Thymus (tissue), 11 donors: ENCODE results near the gene SFXN5. TPM values are rescaled to one million over a fixed set of nuclear protein-coding genes. Genes with fewer than 3 reads are reported as not detected.

Source experiments
- DNase-seq, 9 donors: peaks; one replicate each; pipeline ENCODE4 v3.0.0-alpha.2; 2013; ENCODE audit warnings: low spot score in 9 of 9, low read depth in 6 of 9, missing footprints in 1 of 9
- H3K27ac ChIP-seq, 2 donors: one replicate each; pipeline ENCODE4 v1.5.1; 2013; ENCODE audit warnings: control low read depth in 1 of 2, low read depth in 1 of 2, low read length in 1 of 2, mild to moderate bottlenecking in 1 of 2, moderate library complexity in 1 of 2
- H3K27me3 ChIP-seq, 2 donors: one replicate each; pipeline ENCODE4 v1.5.1; 2013; ENCODE audit warnings: low read length in 1 of 2; ENCODE audit not compliant: control insufficient read depth in 2 of 2, insufficient read depth in 1 of 2
- H3K36me3 ChIP-seq, 2 donors: one replicate each; pipeline ENCODE4 v1.5.1; 2013; ENCODE audit warnings: low read length in 1 of 2, mild to moderate bottlenecking in 1 of 2, moderate library complexity in 1 of 2; ENCODE audit not compliant: control insufficient read depth in 2 of 2, insufficient read depth in 2 of 2
- H3K4me1 ChIP-seq, 2 donors: one replicate each; pipeline ENCODE4 v1.5.1; 2013; ENCODE audit warnings: low read length in 2 of 2; ENCODE audit not compliant: control insufficient read depth in 2 of 2, insufficient read depth in 2 of 2
- H3K4me3 ChIP-seq, 2 donors: one replicate each; pipeline ENCODE4 v1.5.1; 2013; ENCODE audit warnings: low read length in 2 of 2, control low read depth in 1 of 2, mild to moderate bottlenecking in 1 of 2
- H3K9me3 ChIP-seq, 2 donors: one replicate each; pipeline ENCODE4 v1.5.1; 2013; ENCODE audit warnings: low read length in 1 of 2, mild to moderate bottlenecking in 1 of 2; ENCODE audit not compliant: control insufficient read depth in 2 of 2, insufficient read depth in 1 of 2
- WGBS: extraction: QIAGEN DNeasy Blood & Tissue Kit; methylation state at CpG from one replicate; pipeline ENCODE4 v1.1.7; 2013; 5-methylcytosine and 5-hydroxymethylcytosine counted together
- polyA plus RNA-seq: library from polyadenylated mRNA; stranded (reverse); fragments of 200-250 nt; gene quantifications from one replicate; pipeline ENCODE4 v1.2.3, GENCODE V29; 2013
- total RNA-seq: library from RNA; stranded (reverse); fragments of 120-200 nt; gene quantifications from one replicate; pipeline ENCODE4 v1.2.4, GENCODE V29; 2013
- donor health status: healthy.

The SFXN5 gene
- total and polyA plus RNA-seq, 2 donors, result 6.2 to 11.0 TPM

DNA sequence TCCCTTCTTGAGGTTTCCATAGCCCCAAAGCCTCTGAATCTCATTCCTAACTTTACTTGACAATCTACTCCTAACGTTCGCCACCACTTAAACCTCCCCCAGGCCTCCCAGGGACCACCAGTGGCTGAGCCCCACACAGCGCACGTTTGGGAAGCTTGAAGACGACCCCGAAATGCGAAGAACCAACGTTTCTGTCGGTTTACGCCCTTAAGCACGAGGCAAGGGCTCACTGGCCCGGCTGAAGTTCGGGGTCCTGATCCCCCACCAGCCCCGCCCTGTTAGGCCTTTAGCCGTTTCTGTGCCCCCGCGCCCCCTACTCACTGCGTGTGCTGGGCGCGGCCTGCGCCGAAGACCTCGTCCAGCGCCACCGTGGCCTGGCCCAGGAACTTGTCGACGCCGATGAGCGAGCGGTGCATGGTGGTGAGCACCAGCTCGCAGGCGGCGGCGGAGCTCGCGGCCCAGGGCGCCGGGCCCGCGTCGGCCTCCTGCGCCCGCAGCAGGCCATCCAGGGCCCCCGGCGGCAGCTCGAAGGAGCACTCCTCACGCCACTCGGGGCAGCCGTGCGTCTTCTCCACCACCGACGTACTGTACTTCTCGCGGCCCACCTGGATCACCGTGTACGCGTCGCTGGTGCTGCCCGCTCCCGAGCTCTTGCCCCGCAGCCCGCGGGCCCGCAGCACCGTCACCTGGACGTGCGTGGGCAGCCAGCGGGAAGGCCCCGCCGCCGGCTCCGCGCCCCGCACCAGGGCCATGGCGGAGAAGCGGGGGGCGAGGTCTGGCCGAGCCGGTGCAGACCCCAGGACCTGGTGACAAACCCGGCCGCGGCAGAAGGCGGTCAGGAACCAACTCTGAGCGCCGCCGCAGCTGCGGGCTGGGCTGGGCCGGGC lies 40.8 kb upstream of the SFXN5 start:
- no peaks in the 10 kb centered on the region for H3K36me3 ChIP-seq
- peak in 3 of 9 donors; percentile 12 to 30 (median 16) for DNase-seq
- peaks cover 3 to 8% of the 10 kb centered on the region in 2 donors for H3K4me1 ChIP-seq
- H3K9me3 ChIP-seq, result no peaks in the 10 kb centered on the region
- peak overlapping the region; percentile 18 to 59 for H3K4me3 ChIP-seq
- peaks cover 45 to 87% of the 10 kb centered on the region in 2 donors for H3K27me3 ChIP-seq
- 2% methylated on average over 88 of the region's 88 CpGs for WGBS
- H3K27ac ChIP-seq, result peak overlapping the region in 1 of 2 donors; percentile 37

DNA sequence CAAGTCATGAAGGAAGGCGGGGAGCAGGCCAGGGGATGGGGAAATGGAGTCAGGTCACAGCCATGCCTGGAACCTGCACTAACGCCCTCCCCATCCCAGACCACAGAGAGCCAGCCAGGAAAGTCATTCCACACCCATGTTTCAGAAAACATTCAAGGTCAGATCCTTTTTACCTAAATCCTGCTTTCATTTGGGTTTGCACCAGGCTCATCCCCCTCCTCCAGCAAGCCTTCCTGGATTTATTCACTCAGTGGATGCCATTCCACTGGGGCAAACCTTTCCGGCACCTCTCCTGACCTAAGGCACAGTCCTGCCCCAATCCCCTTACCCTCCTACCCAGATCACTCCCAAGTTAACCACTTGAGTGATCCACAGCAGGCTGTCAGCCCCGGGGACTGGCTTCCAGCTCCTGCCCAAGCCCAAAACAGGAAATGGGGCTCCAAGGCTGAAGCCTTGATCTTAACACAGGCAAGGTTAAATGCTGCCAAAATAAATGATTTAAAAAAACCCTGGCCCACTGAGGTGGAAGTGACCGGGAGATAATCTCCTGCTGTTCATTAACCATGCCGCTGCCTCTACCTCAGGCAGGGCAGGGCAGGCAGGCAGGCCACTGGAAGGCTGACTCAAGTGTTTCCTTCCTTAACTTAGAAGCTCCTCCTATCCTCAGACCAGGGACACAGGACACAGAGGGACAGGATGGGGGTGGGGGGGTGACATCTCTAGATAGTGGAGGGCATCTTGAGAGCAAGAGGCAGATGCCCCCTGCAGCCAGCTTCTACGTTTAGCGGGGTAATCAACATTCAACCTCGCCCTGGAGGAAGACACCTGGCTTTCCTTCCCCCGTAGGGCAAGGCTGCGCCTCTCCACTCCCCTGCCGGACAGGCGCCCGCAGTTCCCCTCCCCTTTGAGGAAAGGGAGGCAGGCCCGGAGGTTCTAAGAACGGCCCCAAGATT lies 39.8 kb upstream of the SFXN5 start:
- Histone ChIP-seq H3K4me3 (peak overlapping the region in 1 of 2 donors; percentile 59), H3K36me3 (no peaks in the 10 kb centered on the region), H3K4me1 (peaks cover 3 to 8% of the 10 kb centered on the region in 2 donors), H3K27me3 (peaks cover 45 to 86% of the 10 kb centered on the region in 2 donors), H3K27ac (no peak overlapping the region), H3K9me3 (no peaks in the 10 kb centered on the region)
- peak in 1 of 9 donors; percentile 7 for DNase-seq
- WGBS, result 30% methylated on average over 16 of the region's 16 CpGs

DNA sequence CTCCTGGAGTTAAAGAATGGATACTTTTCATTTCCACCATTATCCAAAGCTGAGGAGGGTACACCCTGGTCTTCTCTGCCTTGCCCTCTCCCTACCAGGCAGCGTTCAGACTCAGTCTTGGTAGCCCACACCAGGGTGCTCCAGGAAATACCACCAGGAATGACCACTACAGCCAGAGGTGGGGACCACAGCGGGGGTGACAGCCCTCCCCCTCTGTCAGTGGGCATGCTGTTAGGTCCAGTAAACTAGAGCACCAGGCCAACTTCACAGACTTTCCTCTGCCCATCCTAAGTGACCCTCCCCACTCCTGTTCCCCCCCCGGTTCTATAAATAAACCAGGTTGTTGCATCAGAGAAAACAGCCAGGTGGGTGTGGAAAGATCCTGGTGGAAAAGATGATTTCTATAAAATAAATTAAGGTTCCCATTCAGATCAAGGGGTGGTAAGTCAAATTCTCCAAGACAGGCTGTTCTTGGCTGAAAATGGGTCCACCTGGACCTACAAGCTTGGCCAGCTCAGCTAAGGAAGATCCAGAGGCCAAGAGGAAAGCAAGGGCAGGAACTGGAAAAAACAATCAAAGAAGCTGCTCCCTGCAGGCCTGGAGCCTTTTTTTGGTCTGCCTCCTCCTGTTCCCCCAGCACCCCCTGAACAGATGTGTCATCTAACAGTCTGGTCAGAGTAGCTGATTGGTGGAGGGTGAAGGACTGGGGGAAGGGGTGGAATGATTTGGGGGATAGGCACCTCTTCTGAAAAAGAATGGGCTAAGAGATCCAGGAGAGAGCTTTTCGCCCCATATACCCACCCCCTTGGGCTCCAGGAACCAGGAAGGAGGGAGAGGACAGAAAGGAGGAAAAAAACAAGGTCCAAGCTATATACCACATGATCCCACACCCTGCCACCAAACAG lies 38.9 kb upstream of the SFXN5 start:
- peaks cover 45 to 79% of the 10 kb centered on the region in 2 donors for H3K27me3 ChIP-seq
- WGBS, result 95% methylated on average over 4 of the region's 4 CpGs
- no peaks in the 10 kb centered on the region for H3K9me3 ChIP-seq
- no peak overlapping the region for H3K27ac ChIP-seq
- H3K4me3 ChIP-seq, result no peak overlapping the region
- H3K4me1 ChIP-seq, result peaks cover 3 to 8% of the 10 kb centered on the region in 2 donors
- H3K36me3 ChIP-seq, result no peaks in the 10 kb centered on the region
- DNase-seq, result no peak

DNA sequence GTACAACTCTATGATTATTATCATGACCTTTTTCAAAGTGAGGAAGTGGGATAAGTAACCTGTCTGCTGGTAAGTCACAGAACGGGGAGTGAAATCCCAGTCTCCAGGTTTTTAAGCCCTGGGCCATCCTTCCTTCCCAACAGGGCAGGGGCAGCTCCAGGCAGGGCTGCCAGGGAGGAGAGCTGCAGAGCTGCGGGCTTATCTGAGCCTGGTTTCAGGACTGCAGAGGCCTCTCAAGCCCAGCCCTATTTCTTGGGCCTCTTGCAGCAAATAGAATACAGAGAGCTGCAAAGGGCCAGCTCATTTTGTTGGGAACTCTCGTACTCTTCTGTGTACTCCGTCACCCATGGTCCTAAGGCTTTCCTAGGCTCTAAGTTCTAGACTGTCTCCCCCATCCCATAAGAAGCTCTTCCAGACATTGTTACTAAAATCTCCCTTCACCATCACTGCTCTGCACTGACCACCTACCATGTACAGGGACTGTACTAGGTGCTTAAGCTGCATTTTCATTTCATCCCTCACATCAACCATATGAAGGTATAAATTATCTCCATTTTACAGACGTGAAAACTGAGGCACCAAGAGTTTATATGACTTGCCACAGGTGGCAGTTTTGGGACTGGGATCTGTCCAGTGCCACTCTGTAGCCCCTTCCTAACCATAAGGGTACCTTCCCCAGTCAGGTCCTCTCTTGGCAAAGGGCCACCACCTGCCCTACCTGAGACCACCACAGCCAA lies 38.1 kb upstream of the SFXN5 start:
- H3K4me3 ChIP-seq, result no peak overlapping the region
- H3K4me1 ChIP-seq, result peaks cover 3 to 8% of the 10 kb centered on the region in 2 donors
- H3K36me3 ChIP-seq, result no peaks in the 10 kb centered on the region
- H3K27me3 ChIP-seq, result peaks cover 41 to 71% of the 10 kb centered on the region in 2 donors
- no peak for DNase-seq
- H3K27ac ChIP-seq, result no peak overlapping the region
- 96% methylated on average over 5 of the region's 5 CpGs for WGBS
- no peaks in the 10 kb centered on the region for H3K9me3 ChIP-seq

DNA sequence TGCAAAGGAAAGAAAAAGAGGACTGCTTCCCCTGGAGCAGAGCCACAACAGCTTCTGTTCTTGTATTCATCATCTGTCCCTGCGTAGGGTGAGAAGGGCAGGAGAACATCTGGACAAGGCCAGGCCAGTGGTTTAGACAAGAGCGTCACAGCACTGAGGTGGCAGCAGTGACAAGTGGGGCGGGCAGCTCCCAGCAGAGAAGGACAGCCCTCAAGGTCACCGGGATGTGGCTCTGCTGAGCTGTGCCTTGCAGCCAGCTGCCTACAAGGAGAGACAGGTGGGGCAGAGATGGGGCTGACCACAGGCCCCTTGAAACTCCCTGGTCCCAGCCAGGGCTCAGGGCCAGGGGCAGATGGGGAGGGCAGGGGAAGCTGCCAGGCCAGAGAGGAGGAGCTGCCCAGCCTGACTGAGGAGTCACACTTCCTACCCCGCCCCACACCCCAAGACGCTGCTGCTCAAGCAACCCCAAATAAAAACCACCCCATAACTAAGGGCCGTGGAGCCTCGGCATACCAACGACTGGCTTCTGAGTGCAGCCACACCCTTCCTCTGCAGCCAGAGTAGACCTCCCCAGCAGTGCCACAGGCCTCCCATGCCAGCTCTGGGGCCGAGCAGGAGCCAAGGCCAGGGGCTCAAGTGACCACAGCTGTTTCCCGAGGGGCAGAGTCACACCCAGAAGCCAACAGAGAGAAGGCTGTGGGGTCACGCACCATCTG lies 35.9 kb upstream of the SFXN5 start:
- Histone ChIP-seq H3K36me3 (no peaks in the 10 kb centered on the region), H3K4me1 (peaks cover 0 to 8% of the 10 kb centered on the region in 2 donors), H3K4me3 (no peak overlapping the region), H3K27ac (no peak overlapping the region), H3K27me3 (peaks cover 20 to 54% of the 10 kb centered on the region in 2 donors), H3K9me3 (no peaks in the 10 kb centered on the region)
- WGBS, result 86% methylated on average over 12 of the region's 12 CpGs
- DNase-seq, result no peak

DNA sequence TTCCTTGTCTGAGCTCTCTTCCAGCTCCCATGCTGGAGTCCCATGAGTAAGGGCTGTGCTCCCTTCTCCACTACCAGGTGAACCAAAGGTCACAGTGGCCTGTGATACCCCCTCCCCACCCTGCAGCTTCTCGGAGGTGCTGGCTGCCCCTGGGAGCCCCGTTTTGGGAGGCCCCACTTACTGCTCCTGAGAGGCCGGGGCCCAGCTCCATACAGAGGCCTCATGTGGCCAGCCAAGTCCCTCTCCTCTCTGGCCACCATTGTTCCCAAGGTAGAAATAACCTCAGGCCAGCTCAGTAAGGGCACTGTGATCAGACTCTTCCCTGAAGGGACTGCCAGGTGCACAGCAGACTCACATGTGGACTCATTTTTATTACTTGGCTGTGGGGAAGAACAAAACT lies 35.3 kb upstream of the SFXN5 start:
- WGBS, result 96% methylated on average over 3 of the region's 3 CpGs
- Histone ChIP-seq H3K4me1 (peaks cover 0 to 4% of the 10 kb centered on the region in 2 donors), H3K27me3 (peaks cover 14 to 48% of the 10 kb centered on the region in 2 donors), H3K9me3 (no peaks in the 10 kb centered on the region), H3K36me3 (no peaks in the 10 kb centered on the region), H3K27ac (no peak overlapping the region), H3K4me3 (no peak overlapping the region)
- DNase-seq, result no peak

DNA sequence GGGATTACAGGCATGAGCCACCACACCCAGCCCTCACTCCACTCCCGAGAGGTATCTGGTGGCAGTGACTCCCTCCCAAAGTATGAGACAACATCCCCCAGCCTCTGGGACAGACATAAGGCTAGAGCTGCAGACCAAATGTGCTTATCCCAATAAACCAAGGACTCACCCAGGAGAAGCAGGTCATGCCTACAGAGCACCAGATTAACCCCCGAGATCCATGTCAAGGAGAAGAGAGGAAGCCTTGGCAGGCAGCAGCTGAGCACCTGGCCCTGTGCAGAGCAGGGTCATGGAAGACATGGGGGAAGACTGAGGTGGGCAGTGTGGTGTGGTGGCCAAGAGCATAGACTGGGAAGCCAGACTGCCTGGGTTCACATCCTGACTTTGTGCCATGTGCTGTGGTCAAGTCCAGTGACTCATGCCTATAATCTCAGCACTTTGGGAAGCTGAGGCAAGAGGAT lies 34.0 kb upstream of the SFXN5 start:
- Histone ChIP-seq H3K9me3 (no peaks in the 10 kb centered on the region), H3K4me3 (no peak overlapping the region), H3K4me1 (no peaks in the 10 kb centered on the region), H3K27ac (no peak overlapping the region), H3K36me3 (no peaks in the 10 kb centered on the region), H3K27me3 (peaks cover 3 to 36% of the 10 kb centered on the region in 2 donors)
- WGBS, result 96% methylated on average over 2 of the region's 2 CpGs
- no peak for DNase-seq
